ENCODE data around the gene POLD1.

DNA sequence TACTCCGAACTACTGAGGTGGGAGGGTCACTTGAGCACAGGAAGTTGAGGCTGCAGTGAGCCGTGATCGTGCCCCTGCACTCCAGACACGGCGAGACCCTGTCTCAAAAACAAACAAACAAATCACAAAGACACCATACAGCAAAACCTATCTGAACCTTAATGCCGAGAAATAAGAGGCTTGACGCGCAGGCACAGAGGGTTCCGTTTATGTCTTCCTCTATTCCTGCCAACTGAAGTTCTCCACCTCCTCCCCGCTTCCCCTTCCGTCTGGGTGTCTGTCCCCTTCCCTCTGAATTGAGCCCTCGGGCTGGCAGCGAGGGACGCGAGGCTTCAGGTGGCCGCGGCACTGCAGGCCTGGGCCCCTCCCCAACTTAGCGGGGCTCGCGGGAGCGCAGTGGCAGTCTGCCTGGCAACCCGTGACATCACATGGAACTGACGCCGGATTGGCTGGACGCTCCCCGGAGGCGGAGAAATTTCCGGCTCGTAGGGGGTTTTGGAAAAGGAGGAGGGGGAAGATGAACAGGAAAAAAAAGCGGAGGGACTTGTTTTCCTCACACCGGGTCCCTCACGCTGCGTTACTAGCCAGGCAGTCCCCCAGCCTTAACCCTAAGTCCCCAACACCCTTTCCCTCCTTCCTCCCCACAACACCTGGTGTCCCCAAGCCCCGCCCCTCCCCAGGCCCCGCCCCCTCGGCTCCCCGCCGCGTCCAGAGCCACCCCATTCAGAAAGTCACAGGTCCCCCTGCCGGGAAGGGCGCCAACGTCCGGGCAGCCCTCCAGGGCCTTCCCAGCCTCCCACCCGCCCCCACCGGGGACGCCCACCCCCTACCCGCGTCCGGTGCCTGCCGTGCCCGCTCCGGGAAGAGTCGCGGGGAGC is 47.4 kb downstream of the POLD1 start:
- no peak for TF ChIP-seq DPF2 (CRISPR knock-in tag; IDR thresholded peaks at IDR 0.05; ENCODE audit: borderline replicate concordance, low read depth)
- peak; percentile 4; the same call in 1 of the 2 replicates for TF ChIP-seq ZNF121 (CRISPR knock-in tag; IDR thresholded peaks at IDR 0.05)
- TF ChIP-seq, protein P1, sequence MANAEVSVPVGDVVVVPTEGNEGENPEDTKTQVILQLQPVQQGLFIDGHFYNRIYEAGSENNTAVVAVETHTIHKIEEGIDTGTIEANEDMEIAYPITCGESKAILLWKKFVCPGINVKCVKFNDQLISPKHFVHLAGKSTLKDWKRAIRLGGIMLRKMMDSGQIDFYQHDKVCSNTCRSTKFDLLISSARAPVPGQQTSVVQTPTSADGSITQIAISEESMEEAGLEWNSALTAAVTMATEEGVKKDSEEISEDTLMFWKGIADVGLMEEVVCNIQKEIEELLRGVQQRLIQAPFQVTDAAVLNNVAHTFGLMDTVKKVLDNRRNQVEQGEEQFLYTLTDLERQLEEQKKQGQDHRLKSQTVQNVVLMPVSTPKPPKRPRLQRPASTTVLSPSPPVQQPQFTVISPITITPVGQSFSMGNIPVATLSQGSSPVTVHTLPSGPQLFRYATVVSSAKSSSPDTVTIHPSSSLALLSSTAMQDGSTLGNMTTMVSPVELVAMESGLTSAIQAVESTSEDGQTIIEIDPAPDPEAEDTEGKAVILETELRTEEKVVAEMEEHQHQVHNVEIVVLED (CRISPR knock-in tag; IDR thresholded peaks at IDR 0.05; ENCODE audit: borderline replicate concordance), result no peak

All from HepG2 (cell line).